ENCODE measurements around the gene BICD1.

The BICD1 gene

GRCh38 chr12:32312049-32312670 lies 205.5 kb downstream of the BICD1 start:
- TF ChIP-seq, protein P1, sequence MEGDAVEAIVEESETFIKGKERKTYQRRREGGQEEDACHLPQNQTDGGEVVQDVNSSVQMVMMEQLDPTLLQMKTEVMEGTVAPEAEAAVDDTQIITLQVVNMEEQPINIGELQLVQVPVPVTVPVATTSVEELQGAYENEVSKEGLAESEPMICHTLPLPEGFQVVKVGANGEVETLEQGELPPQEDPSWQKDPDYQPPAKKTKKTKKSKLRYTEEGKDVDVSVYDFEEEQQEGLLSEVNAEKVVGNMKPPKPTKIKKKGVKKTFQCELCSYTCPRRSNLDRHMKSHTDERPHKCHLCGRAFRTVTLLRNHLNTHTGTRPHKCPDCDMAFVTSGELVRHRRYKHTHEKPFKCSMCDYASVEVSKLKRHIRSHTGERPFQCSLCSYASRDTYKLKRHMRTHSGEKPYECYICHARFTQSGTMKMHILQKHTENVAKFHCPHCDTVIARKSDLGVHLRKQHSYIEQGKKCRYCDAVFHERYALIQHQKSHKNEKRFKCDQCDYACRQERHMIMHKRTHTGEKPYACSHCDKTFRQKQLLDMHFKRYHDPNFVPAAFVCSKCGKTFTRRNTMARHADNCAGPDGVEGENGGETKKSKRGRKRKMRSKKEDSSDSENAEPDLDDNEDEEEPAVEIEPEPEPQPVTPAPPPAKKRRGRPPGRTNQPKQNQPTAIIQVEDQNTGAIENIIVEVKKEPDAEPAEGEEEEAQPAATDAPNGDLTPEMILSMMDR (conservative IDR thresholded peaks at IDR 0.05): peak; percentile 84
- no peak for TF ChIP-seq ZFX (IDR thresholded peaks at IDR 0.05)
- H3K27ac ChIP-seq: no peak overlapping the region

GRCh38 chr12:32322354-32322753 lies 215.7 kb downstream of the BICD1 start:
- no peak overlapping the region for H3K27ac ChIP-seq
- TF ChIP-seq, protein P1 (conservative IDR thresholded peaks at IDR 0.05): no peak
- no peak for TF ChIP-seq ZFX (IDR thresholded peaks at IDR 0.05)

- no peak overlapping the region for H3K27ac ChIP-seq
- TF ChIP-seq ZFX (IDR thresholded peaks at IDR 0.05): no peak
- TF ChIP-seq, protein P1 (conservative IDR thresholded peaks at IDR 0.05): no peak
Measured at GRCh38 chr12:32331133-32331532, 224.5 kb downstream of the BICD1 start.

DNA sequence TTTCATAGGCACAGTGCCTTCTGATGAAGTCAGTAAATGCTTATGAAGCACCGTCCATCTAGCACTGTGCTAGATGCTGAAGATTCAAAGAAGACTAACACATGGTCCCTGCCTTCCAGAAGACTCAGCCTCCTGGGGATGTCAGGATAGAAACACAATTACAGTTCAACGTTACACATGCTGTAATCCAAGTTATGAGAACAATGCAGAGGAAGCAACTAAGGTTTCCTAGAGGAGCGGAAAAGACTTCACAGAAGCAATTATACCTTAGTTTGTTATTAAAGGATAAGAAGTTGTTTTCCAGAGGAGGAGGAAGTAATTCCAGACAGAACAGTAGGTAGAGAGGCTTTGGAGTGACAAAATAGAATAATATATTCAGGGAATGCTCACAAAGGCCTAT lies 225.8 kb downstream of the BICD1 start:
- no peak for TF ChIP-seq ZFX (IDR thresholded peaks at IDR 0.05)
- TF ChIP-seq, protein P1 (conservative IDR thresholded peaks at IDR 0.05): no peak
- H3K27ac ChIP-seq: no peak overlapping the region

DNA sequence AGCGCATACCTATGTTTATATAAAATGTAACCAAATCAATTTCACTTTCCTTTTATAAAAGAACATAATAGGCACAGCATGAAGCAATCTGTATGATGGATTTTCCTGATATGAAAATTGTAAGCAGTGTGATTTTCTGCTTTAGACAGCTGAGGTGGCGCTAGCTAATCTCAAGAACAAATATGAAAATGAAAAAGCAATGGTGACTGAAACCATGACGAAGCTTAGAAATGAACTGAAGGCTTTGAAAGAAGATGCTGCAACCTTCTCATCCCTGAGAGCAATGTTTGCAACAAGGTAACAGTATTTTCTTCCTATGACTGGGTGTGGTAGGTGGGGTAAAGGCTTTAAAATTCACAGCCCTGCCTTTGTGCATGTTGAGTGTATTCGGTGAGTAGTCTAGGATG lies 227.7 kb downstream of the BICD1 start:
- TF ChIP-seq, protein P1 (conservative IDR thresholded peaks at IDR 0.05): no peak
- TF ChIP-seq ZFX (IDR thresholded peaks at IDR 0.05): no peak
- H3K27ac ChIP-seq: no peak overlapping the region

DNA sequence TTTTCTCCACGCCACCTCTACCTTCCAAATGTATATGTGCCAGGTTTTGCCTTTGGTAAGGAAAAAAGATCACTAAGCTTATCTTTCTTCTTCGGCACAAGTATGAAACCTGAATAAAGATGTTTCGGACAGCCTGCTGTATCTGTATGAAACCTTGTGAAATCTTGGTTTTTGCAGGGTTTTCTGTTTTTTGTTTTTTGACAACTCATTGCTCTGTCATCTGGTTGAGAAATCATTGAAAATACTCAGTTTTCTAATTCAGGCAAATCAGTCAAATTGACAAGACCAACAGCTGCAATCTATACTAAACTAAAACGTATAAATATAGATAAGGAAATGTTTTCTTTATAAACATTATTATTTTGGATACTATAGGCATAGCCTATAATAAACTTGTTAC lies 229.6 kb downstream of the BICD1 start:
- no peak overlapping the region for H3K27ac ChIP-seq
- TF ChIP-seq ZFX (IDR thresholded peaks at IDR 0.05): no peak
- TF ChIP-seq, protein P1 (conservative IDR thresholded peaks at IDR 0.05): no peak

- no peak overlapping the region for H3K27ac ChIP-seq
- TF ChIP-seq ZFX (IDR thresholded peaks at IDR 0.05): no peak
- TF ChIP-seq, protein P1 (conservative IDR thresholded peaks at IDR 0.05): no peak
Measured at GRCh38 chr12:32343496-32343895, 236.8 kb downstream of the BICD1 start.
